HL-60 (cell line): ENCODE data around the gene ADGRB3.

Experiments
- DNase-seq, 2 experiments: peaks; one replicate each; pipeline ENCODE4 v3.0.0-alpha.2; 2010 to 2020; ENCODE audit warnings: low read depth in 1 of 2, low spot score in 1 of 2
- H3K27ac ChIP-seq: fragments of 250-450 bp; sonication (Bioruptor Pico); replicated peaks from 2 replicates; pipeline ENCODE4 v1.5.1; 2020; ENCODE audit warnings: mild to moderate bottlenecking, moderate library complexity
- H3K27me3 ChIP-seq: fragments of 250-450 bp; sonication (Bioruptor Pico); 2 replicates; pipeline ENCODE4 v1.5.1; 2021; ENCODE audit warnings: mild to moderate bottlenecking, moderate library complexity; ENCODE audit not compliant: insufficient read depth, poor library complexity, severe bottlenecking
- H3K4me3 ChIP-seq: replicated peaks from 2 replicates; pipeline ENCODE4 v1.5.1; 2011; ENCODE audit warnings: mild to moderate bottlenecking, control low read depth, low read length; ENCODE audit not compliant: insufficient read depth
- CTCF ChIP-seq: IDR thresholded peaks from one replicate; pipeline ENCODE4 v1.5.1; 2011; ENCODE audit warnings: low read length, control low read depth, inconsistent platforms; ENCODE audit not compliant: insufficient read depth
- GABPA ChIP-seq: IDR thresholded peaks from 2 replicates; pipeline ENCODE4 v1.6.1; 2012; ENCODE audit warnings: low read depth
- POLR2AphosphoS5 ChIP-seq: IDR thresholded peaks from 2 replicates; pipeline ENCODE4 v1.6.1; 2012; ENCODE audit warnings: low read depth
- REST ChIP-seq: IDR thresholded peaks from 2 replicates; pipeline ENCODE4 v1.6.1; 2012; ENCODE audit warnings: low read depth; ENCODE audit not compliant: insufficient replicate concordance
- SPI1 ChIP-seq: IDR thresholded peaks from 2 replicates; pipeline ENCODE4 v1.6.1; 2012; ENCODE audit warnings: low read depth, mild to moderate bottlenecking, borderline replicate concordance

Gene ADGRB3

GRCh38 chr6:68760941-68761676, 126.0 kb downstream of the ADGRB3 start:
- H3K27me3 ChIP-seq: no peaks in the 10 kb centered on the region
- H3K27ac ChIP-seq: no peak overlapping the region
- TF ChIP-seq GABPA (no peak), CTCF (no peak), SPI1 (no peak), REST (no peak), POLR2AphosphoS5 (no peak)
- no peak for DNase-seq
- no peak overlapping the region for H3K4me3 ChIP-seq

- no peaks in the 10 kb centered on the region for H3K27me3 ChIP-seq
- no peak for TF ChIP-seq GABPA
- no peak for TF ChIP-seq POLR2AphosphoS5
- TF ChIP-seq CTCF: no peak
- TF ChIP-seq REST: no peak
- TF ChIP-seq SPI1: no peak
- no peak overlapping the region for H3K4me3 ChIP-seq
- H3K27ac ChIP-seq: no peak overlapping the region
- no peak for DNase-seq
These were observed 126.9 kb downstream of the ADGRB3 start for GRCh38 chr6:68761985-68762384.

GRCh38 chr6:68771426-68771825, 136.3 kb downstream of the ADGRB3 start:
- Histone ChIP-seq H3K27ac (no peak overlapping the region), H3K27me3 (peaks cover 3% of the 10 kb centered on the region), H3K4me3 (no peak overlapping the region)
- DNase-seq: no peak
- TF ChIP-seq CTCF (no peak), POLR2AphosphoS5 (no peak), REST (no peak), SPI1 (no peak), GABPA (no peak)
